ENCODE data around the gene PEPD.

Gene PEPD

GRCh38 chr19:33488826-33489225 is 32.8 kb downstream of the PEPD start:
- H3K9ac ChIP-seq (ENCODE audit: low read length) = no peak overlapping the region
- H3K9me3 ChIP-seq (ENCODE audit: low read length) = no peaks in the 10 kb centered on the region
- TF ChIP-seq EZH2 (IDR thresholded peaks at IDR 0.05; ENCODE audit: borderline replicate concordance, low read length) = no peak
- no peak for TF ChIP-seq CTCF (IDR thresholded peaks at IDR 0.05; ENCODE audit: low read length)
- no peaks in the 10 kb centered on the region for H3K27me3 ChIP-seq (ENCODE audit: insufficient read depth, low read length)
- no peak overlapping the region for H2AFZ ChIP-seq (ENCODE audit: low read length)
- H3K36me3 ChIP-seq (ENCODE audit: insufficient read depth, low read length) = no peaks in the 10 kb centered on the region
- H3K4me1 ChIP-seq (ENCODE audit: insufficient read depth, low read length, severe bottlenecking) = no peaks in the 10 kb centered on the region
- no peak overlapping the region for H3K27ac ChIP-seq (ENCODE audit: low read depth, low read length, poor library complexity, severe bottlenecking)
- H3K4me2 ChIP-seq (ENCODE audit: low read length) = no peak overlapping the region
- no peaks in the 10 kb centered on the region for H3K79me2 ChIP-seq (ENCODE audit: insufficient read depth, low read length)
- no peaks in the 10 kb centered on the region for H3F3A ChIP-seq (ENCODE audit: insufficient read depth, low read length)
- H3K4me3 ChIP-seq (ENCODE audit: low read depth, low read length, poor library complexity, severe bottlenecking) = no peak overlapping the region
- no peaks in the 10 kb centered on the region for H4K20me1 ChIP-seq (ENCODE audit: insufficient read depth, low read length)
- no peaks in the 10 kb centered on the region for H3K9me2 ChIP-seq (ENCODE audit: low read depth, low read length)

- no peaks in the 10 kb centered on the region for H3K27me3 ChIP-seq (ENCODE audit: insufficient read depth, low read length)
- H3K4me1 ChIP-seq (ENCODE audit: insufficient read depth, low read length, severe bottlenecking) = no peaks in the 10 kb centered on the region
- no peaks in the 10 kb centered on the region for H3F3A ChIP-seq (ENCODE audit: insufficient read depth, low read length)
- no peak overlapping the region for H2AFZ ChIP-seq (ENCODE audit: low read length)
- H3K9me2 ChIP-seq (ENCODE audit: low read depth, low read length) = no peaks in the 10 kb centered on the region
- TF ChIP-seq CTCF (IDR thresholded peaks at IDR 0.05; ENCODE audit: low read length) = no peak
- no peak for TF ChIP-seq EZH2 (IDR thresholded peaks at IDR 0.05; ENCODE audit: borderline replicate concordance, low read length)
- no peak overlapping the region for H3K27ac ChIP-seq (ENCODE audit: low read depth, low read length, poor library complexity, severe bottlenecking)
- no peaks in the 10 kb centered on the region for H3K36me3 ChIP-seq (ENCODE audit: insufficient read depth, low read length)
- no peak overlapping the region for H3K4me3 ChIP-seq (ENCODE audit: low read depth, low read length, poor library complexity, severe bottlenecking)
- 0 out of 2 replicates have a peak, but pooled peaks cover under 1% of the 10 kb centered on the region for H3K9me3 ChIP-seq (ENCODE audit: low read length)
- no peak overlapping the region for H3K9ac ChIP-seq (ENCODE audit: low read length)
- no peaks in the 10 kb centered on the region for H3K79me2 ChIP-seq (ENCODE audit: insufficient read depth, low read length)
- no peak overlapping the region for H3K4me2 ChIP-seq (ENCODE audit: low read length)
- H4K20me1 ChIP-seq (ENCODE audit: insufficient read depth, low read length) = no peaks in the 10 kb centered on the region
Measured at GRCh38 chr19:33487901-33488800, 33.4 kb downstream of the PEPD start.

- Histone ChIP-seq H4K20me1 (ENCODE audit: insufficient read depth, low read length) (no peaks in the 10 kb centered on the region), H3K4me3 (ENCODE audit: low read depth, low read length, poor library complexity, severe bottlenecking) (no peak overlapping the region), H3K9me3 (ENCODE audit: low read length) (0 out of 2 replicates have a peak, but pooled peaks cover 2% of the 10 kb centered on the region), H2AFZ (ENCODE audit: low read length) (no peak overlapping the region), H3K36me3 (ENCODE audit: insufficient read depth, low read length) (no peaks in the 10 kb centered on the region), H3K9ac (ENCODE audit: low read length) (no peak overlapping the region), H3K4me2 (ENCODE audit: low read length) (no peak overlapping the region), H3K9me2 (ENCODE audit: low read depth, low read length) (no peaks in the 10 kb centered on the region), H3F3A (ENCODE audit: insufficient read depth, low read length) (no peaks in the 10 kb centered on the region), H3K79me2 (ENCODE audit: insufficient read depth, low read length) (no peaks in the 10 kb centered on the region), H3K4me1 (ENCODE audit: insufficient read depth, low read length, severe bottlenecking) (no peaks in the 10 kb centered on the region), H3K27me3 (ENCODE audit: insufficient read depth, low read length) (no peaks in the 10 kb centered on the region), H3K27ac (ENCODE audit: low read depth, low read length, poor library complexity, severe bottlenecking) (no peak overlapping the region)
- TF ChIP-seq CTCF (IDR thresholded peaks at IDR 0.05; ENCODE audit: low read length) = no peak
- TF ChIP-seq EZH2 (IDR thresholded peaks at IDR 0.05; ENCODE audit: borderline replicate concordance, low read length) = no peak
Measured at GRCh38 chr19:33486936-33487811, 34.4 kb downstream of the PEPD start.

Data from OCI-LY1 (cell line).